ENCODE results near the gene FLACC1. TPM values are rescaled to one million over a fixed set of nuclear protein-coding genes. Genes with fewer than 3 reads are reported as not detected.

Gene FLACC1
- total and polyA plus RNA-seq, 7 donors, result 0.55 to 4.3 (median 1.8) TPM

GRCh38 chr2:201347138-201347537, 10.0 kb downstream of the FLACC1 start:
- ATAC-seq, result no peak

GRCh38 chr2:201345625-201346213, 11.4 kb downstream of the FLACC1 start:
- DNase-seq (no peak), ATAC-seq (peak in 3 of 4 donors; percentile 27 to 67 (median 45))
- TF ChIP-seq CTCF (IDR thresholded peaks at IDR 0.05), result no peak
- H3K4me3 ChIP-seq, result no peak overlapping the region
- 24 to 45% (median 24%) methylated on average over 7 of the region's 7 CpGs for WGBS, 3 donors
- H3K9me3 ChIP-seq, result no peaks in the 10 kb centered on the region
- no peak overlapping the region for H3K27ac ChIP-seq
- intact Hi-C loops (cut with DNase I), result no loop called here
- H3K27me3 ChIP-seq (ENCODE audit: insufficient read depth in 3 of 3, low read length in 2 of 3), result no peaks in the 10 kb centered on the region
- H3K4me1 ChIP-seq, result no peaks in the 10 kb centered on the region
- H3K36me3 ChIP-seq (ENCODE audit: insufficient read depth in 1 of 2, low read depth in 1 of 2), result peaks cover 2 to 46% of the 10 kb centered on the region in 2 donors

More at GRCh38 chr2:201347138-201347537, 10.0 kb downstream of the FLACC1 start:
- H3K36me3 ChIP-seq (ENCODE audit: insufficient read depth in 1 of 2, low read depth in 1 of 2), result peaks cover 2 to 46% of the 10 kb centered on the region in 2 donors
- WGBS, 3 donors, result 83 to 88% (median 84%) methylated on average over 4 of the region's 4 CpGs
- no peaks in the 10 kb centered on the region for H3K27me3 ChIP-seq (ENCODE audit: insufficient read depth in 3 of 3, low read length in 2 of 3)
- no peaks in the 10 kb centered on the region for H3K9me3 ChIP-seq
- no peak for DNase-seq
- TF ChIP-seq CTCF (IDR thresholded peaks at IDR 0.05), result no peak
- H3K4me1 ChIP-seq, result no peaks in the 10 kb centered on the region
- intact Hi-C loops (cut with DNase I), result no loop called here
- no peak overlapping the region for H3K27ac ChIP-seq
- H3K4me3 ChIP-seq, result no peak overlapping the region

GRCh38 chr2:201344663-201345366, 12.3 kb downstream of the FLACC1 start:
- Histone ChIP-seq H3K4me3 (no peak overlapping the region), H3K4me1 (no peaks in the 10 kb centered on the region), H3K9me3 (no peaks in the 10 kb centered on the region), H3K36me3 (ENCODE audit: insufficient read depth in 1 of 2, low read depth in 1 of 2) (peaks cover 0 to 50% of the 10 kb centered on the region in 2 donors), H3K27me3 (ENCODE audit: insufficient read depth in 3 of 3, low read length in 2 of 3) (no peaks in the 10 kb centered on the region), H3K27ac (no peak overlapping the region)
- no peak for TF ChIP-seq CTCF (IDR thresholded peaks at IDR 0.05)
- intact Hi-C loops (cut with DNase I), result no loop called here
- WGBS, 3 donors, result 60 to 82% (median 79%) methylated on average over 1 of the region's 1 CpG
- ATAC-seq, result no peak
- no peak for DNase-seq

- no peaks in the 10 kb centered on the region for H3K27me3 ChIP-seq (ENCODE audit: insufficient read depth in 3 of 3, low read length in 2 of 3)
- H3K27ac ChIP-seq, result no peak overlapping the region
- no peaks in the 10 kb centered on the region for H3K9me3 ChIP-seq
- H3K4me1 ChIP-seq, result no peaks in the 10 kb centered on the region
- DNase-seq, result no peak
- intact Hi-C loops (cut with DNase I), result no loop called here
- H3K4me3 ChIP-seq, result no peak overlapping the region
- ATAC-seq, result no peak
- TF ChIP-seq CTCF (IDR thresholded peaks at IDR 0.05), result no peak
- WGBS, 3 donors, result 79 to 90% (median 89%) methylated on average over 2 of the region's 2 CpGs
- H3K36me3 ChIP-seq (ENCODE audit: insufficient read depth in 1 of 2, low read depth in 1 of 2), result peaks cover 0 to 45% of the 10 kb centered on the region in 2 donors
Measured at GRCh38 chr2:201343559-201343958, 13.6 kb downstream of the FLACC1 start.
